Middle frontal gyrus (tissue), 1 donor: Measurements from ENCODE around the gene NMRK1.

Source experiments
- DNase-seq: peaks from one replicate; pipeline ENCODE4 v3.0.0-alpha.2; 2015; ENCODE audit warnings: low spot score; ENCODE audit errors: extremely low spot score

The NMRK1 gene

DNA sequence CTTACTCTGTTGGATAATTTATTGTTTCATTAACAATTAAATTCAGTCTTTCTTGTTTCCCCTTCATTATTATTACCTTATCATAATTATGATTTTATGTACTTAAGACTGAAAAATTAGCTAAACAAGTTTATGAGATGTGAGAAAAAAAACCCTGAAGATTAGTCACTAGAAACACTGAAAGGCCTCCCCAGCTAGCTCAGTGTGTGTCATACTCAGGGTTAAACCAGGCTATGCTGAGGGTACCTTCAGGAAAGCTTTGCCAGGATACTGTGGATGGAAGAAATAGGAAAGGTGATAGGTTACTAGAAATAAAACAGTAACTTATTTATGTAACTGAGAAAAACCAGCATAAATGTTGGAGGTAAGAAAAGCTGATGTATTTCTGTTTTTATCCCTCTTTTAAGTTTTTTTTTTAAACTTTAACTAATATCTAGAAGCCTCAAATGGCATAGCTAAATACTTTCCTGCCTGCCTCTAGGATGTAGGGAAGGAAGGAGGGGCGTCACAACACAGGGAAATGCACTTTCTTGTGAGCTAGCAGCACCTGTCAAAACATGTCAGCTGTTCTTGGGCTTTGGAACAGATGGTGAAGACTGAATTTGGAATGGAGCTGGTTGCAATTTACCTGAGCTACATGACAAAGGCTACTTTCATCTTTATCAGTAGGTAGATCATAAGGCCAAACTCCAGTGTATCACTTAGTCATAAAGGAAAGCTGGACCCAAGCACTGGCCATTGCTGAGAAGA, 24.2 kb downstream of the NMRK1 start:
- no peak for DNase-seq

DNA sequence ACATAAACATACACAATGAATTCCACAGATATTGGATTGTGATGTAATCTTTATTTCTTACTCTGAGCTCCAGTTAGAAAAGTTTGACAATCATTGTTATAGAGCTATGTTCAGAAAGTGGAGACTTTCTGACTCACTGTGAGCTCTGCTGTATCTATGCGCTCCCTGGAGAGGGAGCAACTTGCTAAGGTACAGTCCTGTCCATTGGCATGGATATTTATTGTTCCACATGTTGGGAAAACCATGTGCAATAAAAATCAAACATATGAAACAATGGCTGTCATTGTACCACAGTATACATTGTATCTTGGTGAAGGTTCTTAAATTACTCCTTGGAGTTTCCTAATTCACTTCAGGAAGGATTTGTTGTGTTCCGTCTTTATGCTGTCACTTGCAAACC, 26.8 kb downstream of the NMRK1 start:
- DNase-seq, result no peak

DNA sequence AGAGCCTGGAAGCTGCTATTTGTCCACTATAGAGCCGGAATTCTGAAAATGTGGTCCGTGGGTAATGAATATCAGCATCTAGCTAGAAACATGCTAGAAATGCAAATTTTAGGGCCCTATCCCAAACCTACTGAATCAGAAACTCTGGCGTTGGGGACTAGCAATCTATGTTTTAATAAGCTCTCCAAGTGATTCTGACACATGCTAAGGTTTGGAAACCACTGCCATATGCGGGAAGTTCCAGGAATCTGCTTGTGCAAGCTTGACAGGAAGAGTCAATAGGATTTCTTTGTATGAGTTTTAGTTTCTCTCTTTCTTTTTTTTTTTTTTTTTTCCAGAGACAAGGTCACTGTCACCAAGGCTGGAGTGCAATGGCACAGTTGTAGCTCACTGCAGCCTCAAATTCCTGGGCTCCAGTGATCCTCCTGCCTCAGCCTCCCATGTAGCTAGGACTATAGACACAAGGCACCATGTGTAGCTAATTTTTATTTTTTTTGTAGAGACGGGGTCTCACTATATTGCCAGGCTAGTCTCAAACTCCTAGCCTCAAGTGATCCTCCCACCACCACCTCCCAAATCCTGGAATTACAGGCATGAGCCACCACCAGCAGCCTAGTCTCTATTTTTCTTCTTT, 33.5 kb downstream of the NMRK1 start:
- DNase-seq, result no peak

DNA sequence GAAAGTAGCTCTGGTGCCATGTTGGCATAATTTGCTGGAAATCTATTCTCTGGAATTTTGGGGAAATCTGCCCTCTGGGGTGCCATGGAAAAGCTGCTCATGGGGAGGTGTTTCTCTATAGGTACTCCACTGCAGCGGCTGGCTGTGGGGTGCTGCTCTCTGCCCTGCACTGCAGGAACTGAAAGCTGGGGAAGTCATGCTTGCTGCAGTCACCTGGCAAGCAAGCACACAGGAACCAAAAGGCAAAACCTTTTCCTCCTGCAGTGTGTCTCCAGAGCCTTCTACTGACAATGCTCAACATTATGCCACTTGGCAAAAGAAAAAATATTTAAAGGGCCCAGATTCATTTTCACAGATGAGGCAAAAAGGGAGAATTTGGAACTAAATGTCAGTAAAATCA, 34.1 kb downstream of the NMRK1 start:
- no peak for DNase-seq

DNA sequence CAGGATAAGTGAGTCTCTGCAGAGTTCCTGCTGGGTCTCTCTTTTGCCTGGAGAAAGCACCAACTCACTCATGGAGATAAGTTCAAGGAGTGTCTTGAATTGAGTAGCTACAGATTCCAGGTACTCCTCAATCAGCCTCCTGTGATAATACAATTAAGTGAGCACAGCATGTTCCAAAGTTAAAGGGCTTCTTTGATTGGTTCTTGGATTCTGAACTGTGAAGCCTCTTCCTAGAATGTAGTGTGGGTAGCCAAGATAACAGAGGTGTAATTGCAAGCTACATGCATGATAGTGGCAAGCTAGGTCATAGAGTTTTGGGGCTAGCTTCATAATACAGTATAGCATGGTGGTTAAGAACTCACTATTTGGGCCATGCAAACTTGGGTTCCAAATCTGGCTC, 36.7 kb downstream of the NMRK1 start:
- no peak for DNase-seq

DNA sequence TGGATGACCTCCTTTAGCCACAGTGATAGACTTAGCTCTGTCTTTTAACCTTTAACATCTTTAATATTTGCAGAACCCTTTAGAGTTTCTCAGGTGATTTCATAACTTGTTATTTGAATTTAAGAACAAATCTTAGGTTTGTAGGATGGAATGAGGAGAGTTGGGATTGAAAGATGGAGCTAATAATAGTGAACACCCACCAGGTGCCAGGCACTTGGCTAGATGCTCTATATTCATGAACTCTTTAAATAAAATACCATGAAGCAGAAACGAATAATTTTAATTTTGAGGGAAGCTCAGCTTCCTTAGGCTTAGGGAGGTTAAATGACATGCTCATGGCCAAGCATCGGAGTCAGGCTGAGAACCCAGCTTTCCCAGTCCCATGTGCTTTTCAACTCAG, 40.4 kb downstream of the NMRK1 start:
- DNase-seq, result no peak

DNA sequence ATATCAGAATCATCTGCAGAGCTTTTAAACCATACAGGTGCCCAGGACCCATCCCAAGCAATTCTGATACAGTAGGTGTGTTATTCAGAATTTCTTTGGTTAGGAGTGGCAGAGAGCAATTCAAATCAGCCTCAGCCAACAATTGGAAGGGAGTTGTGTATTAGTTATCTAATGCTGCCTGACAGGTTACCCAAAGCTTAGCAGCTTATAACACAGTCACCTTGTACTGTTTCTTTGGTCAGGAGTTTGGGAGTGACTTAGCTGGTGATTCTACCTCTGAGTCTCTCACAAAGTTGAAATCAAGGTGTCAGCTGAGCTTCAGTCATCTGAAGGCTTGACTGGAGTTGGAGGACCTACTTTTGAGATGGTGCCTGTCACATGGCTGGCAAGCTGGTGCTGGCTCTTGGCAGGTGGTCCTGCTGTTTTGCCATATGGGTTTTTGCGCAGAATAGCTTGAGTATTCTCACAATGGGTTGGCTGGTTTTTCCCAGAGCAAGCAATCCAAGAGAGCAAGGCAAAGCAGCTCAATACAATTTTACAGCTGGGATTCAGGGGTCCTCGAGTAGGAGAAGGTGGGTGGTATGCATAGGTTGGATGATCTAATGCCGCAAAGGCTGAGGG, 41.1 kb downstream of the NMRK1 start:
- no peak for DNase-seq

DNA sequence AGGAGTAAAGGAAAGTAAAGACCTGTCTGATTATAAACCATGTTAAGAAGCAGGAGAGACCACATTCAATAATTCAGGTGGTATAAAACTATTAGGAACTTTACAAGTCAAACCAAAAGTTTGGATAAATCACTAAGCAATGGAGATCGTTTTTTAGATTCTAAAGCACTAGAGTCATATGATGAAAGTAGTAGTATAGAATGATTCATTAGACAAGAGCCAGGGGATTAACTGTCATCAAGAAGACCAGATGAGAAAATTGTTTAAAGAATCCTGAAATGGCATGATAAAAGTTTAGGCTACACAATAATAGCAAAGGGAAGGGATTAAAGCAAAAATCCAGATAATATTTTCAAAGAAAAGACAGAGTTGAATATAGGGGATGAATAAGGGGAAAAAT, 46.9 kb downstream of the NMRK1 start:
- no peak for DNase-seq

DNA sequence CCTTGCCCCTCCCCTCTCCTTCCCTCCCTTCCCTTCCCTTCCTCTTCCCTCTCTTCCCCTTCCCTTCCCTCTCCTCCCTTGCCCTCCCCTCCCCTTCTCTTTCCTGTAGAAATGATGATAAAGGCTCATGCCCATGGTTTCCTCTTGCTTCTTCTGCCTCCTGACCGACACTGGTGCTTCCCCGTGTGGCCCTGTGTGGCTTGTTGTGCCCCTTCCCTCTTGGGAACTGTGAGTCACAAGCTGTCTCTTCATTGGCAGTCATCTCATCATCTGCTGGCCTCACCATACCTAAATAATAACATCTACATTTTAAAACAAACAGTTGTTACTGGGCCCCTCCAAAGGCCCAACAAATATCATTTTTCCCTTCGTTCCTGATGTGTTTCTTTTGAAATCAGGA, 48.2 kb downstream of the NMRK1 start:
- DNase-seq, result no peak

DNA sequence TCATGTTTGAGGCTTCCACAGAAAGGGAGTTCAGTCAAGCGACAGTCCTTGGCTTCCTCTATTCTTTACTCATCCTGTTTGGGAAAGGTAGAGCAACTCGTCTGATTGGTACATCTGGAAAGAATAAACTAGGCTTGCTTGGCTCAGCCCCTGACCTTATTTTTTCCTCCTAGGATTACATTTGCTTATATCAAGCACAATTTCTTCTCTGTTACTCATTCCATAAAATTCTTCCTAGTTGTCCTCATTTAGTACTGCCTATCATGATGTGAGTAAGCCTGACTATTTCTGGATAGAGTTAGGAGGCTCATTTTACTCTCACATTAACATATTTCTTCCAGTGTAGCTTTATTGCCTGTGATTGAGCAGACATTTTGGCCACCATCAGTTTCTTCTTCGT, 48.9 kb downstream of the NMRK1 start:
- DNase-seq, result no peak

DNA sequence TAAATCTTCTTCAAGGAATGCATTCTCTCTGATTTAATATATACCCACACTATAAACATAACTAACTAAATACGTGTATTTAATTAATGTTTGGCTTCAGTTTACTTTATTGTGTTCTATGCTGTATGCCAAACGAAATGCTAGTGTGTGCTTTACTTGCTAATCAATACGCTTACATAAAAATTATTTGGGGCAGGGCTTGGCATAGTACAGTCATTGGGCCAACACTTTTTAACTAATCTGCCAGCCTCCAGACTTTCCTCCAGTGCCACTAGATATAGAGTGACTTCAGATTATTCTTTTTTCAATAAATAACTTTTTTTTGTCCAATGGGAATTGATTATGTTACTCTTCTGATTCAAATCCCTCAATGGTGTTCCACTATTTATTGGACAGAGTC, 51.2 kb downstream of the NMRK1 start:
- no peak for DNase-seq

DNA sequence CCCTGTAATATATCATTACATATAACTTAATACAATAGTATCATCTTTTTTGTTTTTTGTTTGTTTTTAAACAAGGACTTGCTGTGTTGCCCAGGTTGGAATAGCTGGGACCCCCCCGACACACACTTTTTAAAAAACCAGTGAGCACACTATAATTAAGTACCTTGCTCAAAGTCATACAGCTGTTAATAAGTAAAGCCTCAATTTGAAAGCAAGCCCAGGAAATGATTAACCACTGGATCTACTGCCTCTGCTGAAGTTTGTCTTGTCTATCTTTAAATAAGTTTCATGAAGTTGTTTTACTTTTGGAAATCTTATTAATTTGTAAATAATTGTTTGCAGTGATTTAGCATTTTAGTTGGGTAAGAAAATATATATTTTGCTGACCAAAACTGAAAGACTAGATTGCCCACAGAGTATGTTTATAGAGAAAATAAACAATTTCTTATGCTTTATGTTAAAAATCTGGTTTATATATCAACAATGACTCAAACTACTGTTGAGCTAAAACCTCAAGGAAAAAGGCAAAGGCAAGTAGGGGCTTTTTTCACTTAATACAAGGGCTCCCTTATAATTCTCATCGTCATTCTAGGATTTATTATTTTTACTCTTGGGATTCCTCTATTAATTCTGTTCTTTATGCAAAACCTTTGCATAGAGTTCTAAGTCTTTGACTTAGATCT, 54.0 kb downstream of the NMRK1 start:
- DNase-seq, result no peak

DNA sequence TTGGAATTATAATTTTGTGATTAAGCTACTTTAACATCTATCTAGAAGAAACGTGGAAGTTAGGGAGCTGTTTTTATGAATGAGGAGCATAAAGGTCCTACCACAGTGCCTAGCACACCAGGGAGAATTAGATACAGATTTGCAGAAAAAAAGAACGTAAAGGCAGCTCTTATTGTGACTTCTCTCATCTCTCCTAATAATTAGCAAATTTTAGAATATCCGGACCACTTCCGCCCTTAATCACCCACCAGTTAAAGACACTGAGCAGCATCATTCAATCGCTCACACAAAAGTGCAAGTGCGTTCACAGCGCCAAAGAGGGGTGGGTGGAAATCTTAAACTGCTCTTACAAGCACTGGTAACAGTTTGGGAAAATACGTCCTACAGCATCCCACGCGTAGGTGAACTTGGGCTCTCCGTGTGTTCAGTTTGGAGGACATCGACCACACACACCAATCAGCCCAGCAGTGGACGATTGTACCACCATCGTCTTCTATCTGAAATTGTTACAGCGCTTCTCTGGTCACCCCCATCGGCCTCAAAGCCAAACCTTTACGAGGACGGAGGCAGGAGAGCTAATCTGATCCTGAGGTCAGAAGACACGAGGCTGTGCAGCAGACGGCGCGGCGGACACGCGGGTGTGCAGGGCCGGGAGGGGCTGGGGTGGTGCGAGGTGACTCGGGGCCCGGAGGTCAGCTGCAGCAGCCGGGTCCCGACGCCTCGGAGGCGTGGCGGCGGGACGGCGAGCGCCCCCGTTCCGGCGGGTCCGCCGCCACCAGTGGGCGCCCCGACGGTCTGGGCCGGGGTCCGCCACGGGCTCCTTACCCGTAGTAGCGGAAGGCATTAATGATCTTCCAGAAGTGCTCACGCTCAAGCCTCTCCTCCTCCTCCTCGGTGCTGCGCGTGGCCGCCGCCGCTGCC, 60.5 kb downstream of the NMRK1 start:
- no peak for DNase-seq

DNA sequence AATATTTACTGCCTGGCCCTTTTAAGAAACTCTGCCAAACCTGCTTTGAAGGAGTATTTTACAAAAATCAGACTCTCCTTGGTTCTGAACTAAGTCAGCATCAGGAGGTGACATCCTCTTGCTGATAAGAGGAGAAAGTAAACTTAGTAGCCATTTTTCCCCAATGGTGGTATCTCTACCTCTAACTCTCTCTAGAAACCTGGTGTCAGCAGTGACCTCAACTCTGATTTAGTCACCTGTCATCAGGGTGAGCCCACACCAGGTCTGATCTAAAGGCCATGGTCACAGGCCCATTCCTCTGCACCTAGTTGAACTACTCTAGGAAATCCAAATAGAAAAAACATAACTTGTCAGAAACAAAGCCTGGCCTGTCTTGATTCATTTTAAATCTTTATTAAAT, 64.1 kb downstream of the NMRK1 start:
- no peak for DNase-seq

DNA sequence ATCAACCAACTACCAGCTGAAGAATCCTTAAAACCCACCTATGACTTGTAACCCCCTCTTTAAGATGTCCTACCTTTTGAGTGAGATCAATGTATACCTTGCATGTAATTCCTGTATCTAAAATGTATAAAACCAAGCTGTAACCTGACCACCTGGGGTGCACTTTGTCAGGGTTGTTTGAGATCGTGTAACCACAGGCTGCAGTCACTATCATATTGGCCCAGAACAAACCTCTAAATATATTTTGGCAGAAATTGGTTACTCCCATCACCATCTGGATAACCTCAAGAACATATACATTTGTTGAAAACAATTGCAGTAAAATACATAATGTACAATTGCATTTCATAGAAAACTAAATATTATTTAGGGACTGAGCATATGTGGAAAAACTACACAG, 68.3 kb downstream of the NMRK1 start:
- DNase-seq, result no peak

DNA sequence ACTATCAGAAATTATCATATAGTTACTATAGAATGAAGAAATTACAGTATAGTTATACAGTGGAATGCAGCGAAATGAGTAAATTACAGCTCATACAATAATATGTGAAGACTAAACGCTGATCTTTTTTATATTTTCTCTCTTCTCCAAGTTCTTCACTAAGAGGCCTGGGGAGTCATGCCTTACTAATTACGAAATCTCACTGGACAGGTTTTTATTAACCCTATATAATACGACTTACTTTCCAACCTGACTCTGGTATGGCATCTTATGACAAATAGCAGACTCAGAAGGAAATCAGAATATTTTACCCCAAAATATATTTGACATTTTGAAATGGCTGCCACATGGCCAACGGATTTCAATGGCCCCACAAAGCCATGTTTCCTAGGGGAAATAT, 68.9 kb downstream of the NMRK1 start:
- DNase-seq, result no peak

DNA sequence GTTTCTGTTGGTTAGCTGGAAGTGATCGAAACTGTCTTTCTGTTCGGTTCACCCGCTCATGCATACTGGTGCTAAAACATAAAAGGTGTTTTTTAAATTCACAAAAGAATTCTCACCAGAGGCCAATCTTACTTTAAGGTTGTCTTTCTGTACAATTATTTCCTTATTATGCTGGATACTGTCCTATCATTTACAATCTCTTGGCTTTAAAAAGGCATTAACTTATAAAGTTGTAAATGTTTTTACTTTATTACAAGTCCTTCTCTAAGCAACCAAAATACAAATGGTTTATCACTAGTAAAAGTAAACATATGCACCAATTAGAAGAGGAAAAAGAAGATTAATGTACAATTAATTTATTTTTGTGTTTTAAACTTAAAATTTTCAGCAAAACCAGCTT, 70.6 kb downstream of the NMRK1 start:
- no peak for DNase-seq

DNA sequence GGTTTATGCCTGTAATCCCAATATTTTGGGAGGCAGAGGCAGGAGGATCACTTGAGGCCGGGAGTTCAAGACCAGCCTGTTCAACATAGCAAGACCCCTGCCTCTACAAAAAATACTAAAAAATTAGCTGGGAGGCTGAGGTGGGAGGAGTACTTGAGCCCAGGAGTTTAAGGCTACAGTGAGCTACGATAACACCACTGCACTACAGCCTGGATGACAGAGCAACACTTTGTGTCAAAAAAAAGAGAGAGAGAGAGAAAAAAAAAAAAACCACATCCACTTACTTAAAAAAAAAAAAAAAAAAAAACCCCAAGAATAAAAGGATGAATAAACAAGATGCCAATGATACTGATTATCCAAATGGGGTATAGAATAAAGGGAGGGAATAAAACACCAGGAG, 74.2 kb downstream of the NMRK1 start:
- no peak for DNase-seq
